ENCODE data around the gene BCL2L13.

The BCL2L13 gene

DNA sequence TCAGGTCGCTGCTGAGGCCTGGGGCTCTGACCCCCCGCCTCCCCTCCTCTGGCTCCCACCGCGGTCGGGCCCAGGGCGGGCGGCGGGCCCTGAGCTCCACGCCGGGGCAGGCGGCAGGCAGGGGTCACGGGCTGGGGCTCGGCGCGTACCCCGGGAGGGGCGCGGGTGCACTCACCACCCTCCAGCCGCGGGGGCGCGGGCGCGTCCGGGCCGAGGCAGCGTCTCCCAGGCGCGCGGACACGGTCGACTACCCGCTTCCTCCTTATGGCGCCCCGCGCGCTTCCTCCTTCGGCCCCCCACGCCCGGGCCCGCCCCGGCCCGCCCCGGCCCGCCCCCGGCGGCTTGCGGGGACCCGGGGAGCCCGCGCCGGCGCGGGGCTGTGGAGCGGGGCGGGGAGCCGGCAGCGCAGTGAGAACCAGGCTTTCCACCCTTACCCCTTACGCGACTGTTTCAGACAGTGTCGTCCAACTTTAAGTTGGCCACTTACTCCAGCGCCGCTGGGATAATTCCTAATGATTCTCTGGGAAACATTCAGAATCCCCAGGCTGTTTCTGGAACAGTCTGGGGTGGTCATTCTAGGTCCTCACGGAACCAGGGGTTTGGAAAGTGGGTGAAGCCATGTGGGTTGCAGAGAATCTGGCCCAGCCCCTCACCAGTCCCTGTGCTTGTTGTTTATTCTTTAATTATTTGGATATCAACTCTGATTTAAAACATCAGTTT lies 135.8 kb downstream of the BCL2L13 start, which contains the start of gene BID:
Gene BID, minus strand, starts transcription at position 264 of the 720 bp plus-strand sequence. CDS start 24,353 bp downstream, outside the sequence.
- H3K9me3 ChIP-seq (ENCODE audit: severe bottlenecking) = no peaks in the 10 kb centered on the region
- peak within 1 kb of the TSS; percentile 15 for H3K27ac ChIP-seq (ENCODE audit: poor library complexity, severe bottlenecking)
- peaks cover 7% of the 10 kb centered on the region for H3K4me1 ChIP-seq (ENCODE audit: insufficient read depth, poor library complexity, severe bottlenecking)
- DNase-seq (ENCODE audit: low spot score) (no peak), ATAC-seq (ENCODE audit: low read depth) (peak; percentile 22)
- no peaks in the 10 kb centered on the region for H3K36me3 ChIP-seq (ENCODE audit: low read depth)
- TF ChIP-seq, protein P1, sequence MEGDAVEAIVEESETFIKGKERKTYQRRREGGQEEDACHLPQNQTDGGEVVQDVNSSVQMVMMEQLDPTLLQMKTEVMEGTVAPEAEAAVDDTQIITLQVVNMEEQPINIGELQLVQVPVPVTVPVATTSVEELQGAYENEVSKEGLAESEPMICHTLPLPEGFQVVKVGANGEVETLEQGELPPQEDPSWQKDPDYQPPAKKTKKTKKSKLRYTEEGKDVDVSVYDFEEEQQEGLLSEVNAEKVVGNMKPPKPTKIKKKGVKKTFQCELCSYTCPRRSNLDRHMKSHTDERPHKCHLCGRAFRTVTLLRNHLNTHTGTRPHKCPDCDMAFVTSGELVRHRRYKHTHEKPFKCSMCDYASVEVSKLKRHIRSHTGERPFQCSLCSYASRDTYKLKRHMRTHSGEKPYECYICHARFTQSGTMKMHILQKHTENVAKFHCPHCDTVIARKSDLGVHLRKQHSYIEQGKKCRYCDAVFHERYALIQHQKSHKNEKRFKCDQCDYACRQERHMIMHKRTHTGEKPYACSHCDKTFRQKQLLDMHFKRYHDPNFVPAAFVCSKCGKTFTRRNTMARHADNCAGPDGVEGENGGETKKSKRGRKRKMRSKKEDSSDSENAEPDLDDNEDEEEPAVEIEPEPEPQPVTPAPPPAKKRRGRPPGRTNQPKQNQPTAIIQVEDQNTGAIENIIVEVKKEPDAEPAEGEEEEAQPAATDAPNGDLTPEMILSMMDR (IDR thresholded peaks at IDR 0.05; ENCODE audit: poor library complexity, severe bottlenecking) = no peak
- H3K4me3 ChIP-seq (ENCODE audit: severe bottlenecking) = peak within 1 kb of the TSS; percentile 84
- H3K27me3 ChIP-seq (ENCODE audit: insufficient read depth, poor library complexity, severe bottlenecking) = no peaks in the 10 kb centered on the region

GRCh38 chr22:17774926-17775685 lies 136.5 kb downstream of the BCL2L13 start:
- no peak for ATAC-seq (ENCODE audit: low read depth)
- peaks cover 7% of the 10 kb centered on the region for H3K4me1 ChIP-seq (ENCODE audit: insufficient read depth, poor library complexity, severe bottlenecking)
- no peaks in the 10 kb centered on the region for H3K36me3 ChIP-seq (ENCODE audit: low read depth)
- H3K27me3 ChIP-seq (ENCODE audit: insufficient read depth, poor library complexity, severe bottlenecking) = no peaks in the 10 kb centered on the region
- TF ChIP-seq, protein P1 (IDR thresholded peaks at IDR 0.05; ENCODE audit: poor library complexity, severe bottlenecking) = no peak
- H3K9me3 ChIP-seq (ENCODE audit: severe bottlenecking) = no peaks in the 10 kb centered on the region
- DNase-seq (ENCODE audit: low spot score) = no peak
- H3K4me3 ChIP-seq (ENCODE audit: severe bottlenecking) = peak overlapping the region; percentile 84
- H3K27ac ChIP-seq (ENCODE audit: poor library complexity, severe bottlenecking) = no peak overlapping the region

DNA sequence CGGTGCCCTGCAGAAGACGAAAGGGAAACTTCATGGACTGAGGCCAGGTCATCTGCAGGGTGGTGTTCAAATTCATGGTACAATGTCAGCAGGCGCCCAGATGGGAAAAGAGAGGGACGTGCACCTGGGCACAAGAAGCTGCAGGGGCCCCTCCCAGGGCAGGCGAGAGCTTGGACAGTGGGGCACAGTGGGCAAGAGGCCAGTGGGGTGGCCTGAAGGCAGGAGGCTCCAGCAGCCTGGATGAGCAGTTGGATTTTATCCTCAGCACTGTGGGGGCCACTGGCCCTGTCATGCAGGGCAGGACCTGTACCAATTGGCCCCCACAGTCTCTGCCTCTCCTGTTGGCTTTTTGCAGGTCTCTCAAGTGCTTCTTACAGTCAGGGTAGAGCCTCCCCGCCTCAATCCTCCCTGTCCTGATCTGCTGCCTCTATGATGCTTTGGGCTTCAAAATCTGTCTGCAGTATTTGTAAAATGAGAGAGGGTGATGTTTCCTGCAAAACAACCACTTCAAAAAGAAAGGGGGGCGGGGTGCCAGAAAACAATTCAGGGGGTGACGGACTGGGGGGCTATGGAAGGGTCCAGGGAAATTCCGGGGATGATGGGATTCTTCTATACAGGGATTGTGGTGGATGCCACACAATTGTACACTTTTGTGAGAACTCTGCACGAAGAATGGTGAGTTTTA lies 137.4 kb downstream of the BCL2L13 start:
- DNase-seq (ENCODE audit: low spot score) (no peak), ATAC-seq (ENCODE audit: low read depth) (no peak)
- H3K4me3 ChIP-seq (ENCODE audit: severe bottlenecking) = no peak overlapping the region
- no peaks in the 10 kb centered on the region for H3K9me3 ChIP-seq (ENCODE audit: severe bottlenecking)
- no peaks in the 10 kb centered on the region for H3K27me3 ChIP-seq (ENCODE audit: insufficient read depth, poor library complexity, severe bottlenecking)
- H3K27ac ChIP-seq (ENCODE audit: poor library complexity, severe bottlenecking) = no peak overlapping the region
- no peaks in the 10 kb centered on the region for H3K36me3 ChIP-seq (ENCODE audit: low read depth)
- TF ChIP-seq, protein P1 (IDR thresholded peaks at IDR 0.05; ENCODE audit: poor library complexity, severe bottlenecking) = no peak
- peaks cover 7% of the 10 kb centered on the region for H3K4me1 ChIP-seq (ENCODE audit: insufficient read depth, poor library complexity, severe bottlenecking)

GRCh38 chr22:17777005-17777716 lies 138.6 kb downstream of the BCL2L13 start:
- peaks cover 7% of the 10 kb centered on the region for H3K4me1 ChIP-seq (ENCODE audit: insufficient read depth, poor library complexity, severe bottlenecking)
- no peak for ATAC-seq (ENCODE audit: low read depth)
- no peak overlapping the region for H3K27ac ChIP-seq (ENCODE audit: poor library complexity, severe bottlenecking)
- H3K36me3 ChIP-seq (ENCODE audit: low read depth) = no peaks in the 10 kb centered on the region
- TF ChIP-seq, protein P1 (IDR thresholded peaks at IDR 0.05; ENCODE audit: poor library complexity, severe bottlenecking) = no peak
- H3K27me3 ChIP-seq (ENCODE audit: insufficient read depth, poor library complexity, severe bottlenecking) = no peaks in the 10 kb centered on the region
- no peak overlapping the region for H3K4me3 ChIP-seq (ENCODE audit: severe bottlenecking)
- no peaks in the 10 kb centered on the region for H3K9me3 ChIP-seq (ENCODE audit: severe bottlenecking)
- DNase-seq (ENCODE audit: low spot score) = no peak
